GM12878 (cell line): ENCODE results near the gene UNK.

ENCODE experiments used
- EZH2 ChIP-seq: IDR thresholded peaks from 2 replicates; pipeline ENCODE4 v1.6.1; 2012; ENCODE audit warnings: low read depth, mild to moderate bottlenecking, control low read depth, inconsistent platforms, low read length, borderline replicate concordance; ENCODE audit not compliant: control insufficient read depth
- NFIC ChIP-seq: IDR thresholded peaks from 2 replicates; pipeline ENCODE4 v1.6.1; 2012; ENCODE audit warnings: low read depth, mild to moderate bottlenecking, inconsistent platforms, low read length, moderate library complexity
- NR2F1 ChIP-seq: fragments of 450-650 bp; conservative IDR thresholded peaks from 2 replicates; pipeline ENCODE4 v1.6.1; 2017; ENCODE audit warnings: mild to moderate bottlenecking
- POLR2A ChIP-seq: IDR thresholded peaks from 2 replicates; pipeline ENCODE4 v1.6.1; 2011; ENCODE audit warnings: low read depth, mild to moderate bottlenecking, low read length
- TF ChIP-seq, protein P1 (sequence below), 3 experiments: IDR thresholded peaks in 2 of 3; conservative IDR thresholded peaks in 1 of 3; 2 replicates each; pipeline ENCODE4 v1.5.1; 2011; ENCODE audit warnings: low read depth in 3 of 3, low read length in 3 of 3, mild to moderate bottlenecking in 3 of 3, control low read depth in 2 of 3, moderate library complexity in 2 of 3, inconsistent platforms in 1 of 3, mixed read lengths in 1 of 3; ENCODE audit not compliant: control insufficient read depth in 2 of 3, insufficient read depth in 1 of 3; ENCODE audit errors: extremely low read depth in 1 of 3
- TF ChIP-seq, protein P2 (sequence below): fragments of 450-650 bp; IDR thresholded peaks from 2 replicates; pipeline ENCODE4 v1.6.1; 2014; ENCODE audit warnings: mild to moderate bottlenecking
- TF ChIP-seq, protein P3 (sequence below): fragments of 450-650 bp; IDR thresholded peaks from 2 replicates; pipeline ENCODE4 v1.6.1; 2016; ENCODE audit warnings: mild to moderate bottlenecking
- TF ChIP-seq, protein P4 (sequence below): IDR thresholded peaks from 2 replicates; pipeline ENCODE4 v1.6.1; 2012; ENCODE audit warnings: mild to moderate bottlenecking, low read depth, low read length

DNA sequence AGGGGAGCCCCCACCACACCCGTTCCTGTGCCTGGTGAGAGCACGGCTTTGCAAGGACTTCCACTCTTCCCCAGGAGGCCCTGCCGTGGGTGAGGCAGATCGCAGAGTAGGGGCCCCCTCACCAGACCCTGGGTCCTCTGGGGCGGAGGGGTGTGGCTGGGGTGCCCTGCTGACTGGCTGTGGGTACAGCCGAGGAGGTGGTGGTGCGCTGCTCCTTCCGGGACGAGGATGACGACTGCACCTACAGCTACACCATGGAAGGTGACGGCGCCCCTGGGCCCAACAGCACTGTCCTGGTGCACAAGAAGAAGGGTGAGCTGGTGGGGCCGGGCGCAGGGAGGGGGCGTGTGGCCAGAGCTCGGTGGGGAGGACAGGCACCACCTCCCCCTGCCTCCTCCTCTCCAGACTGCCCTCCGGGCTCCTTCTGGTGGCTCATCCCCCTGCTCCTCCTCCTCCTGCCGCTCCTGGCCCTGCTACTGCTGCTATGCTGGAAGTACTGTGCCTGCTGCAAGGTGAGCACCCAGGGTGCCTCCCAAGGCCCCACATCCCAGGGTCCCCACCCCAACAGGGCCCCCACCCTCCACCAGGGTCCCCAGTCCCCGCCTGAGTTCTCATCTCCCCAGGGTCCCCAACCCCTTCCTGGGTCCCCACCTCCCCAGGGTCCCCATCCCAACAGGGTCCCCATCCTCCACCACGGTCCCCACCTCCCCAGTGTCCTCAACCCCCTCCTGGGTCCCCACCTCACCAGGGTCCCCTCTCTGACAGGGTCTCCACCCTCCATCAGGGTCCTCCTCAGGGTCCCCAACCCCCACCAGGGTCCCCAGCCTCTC is 47.3 kb upstream of the UNK start:
- TF ChIP-seq, protein P1, sequence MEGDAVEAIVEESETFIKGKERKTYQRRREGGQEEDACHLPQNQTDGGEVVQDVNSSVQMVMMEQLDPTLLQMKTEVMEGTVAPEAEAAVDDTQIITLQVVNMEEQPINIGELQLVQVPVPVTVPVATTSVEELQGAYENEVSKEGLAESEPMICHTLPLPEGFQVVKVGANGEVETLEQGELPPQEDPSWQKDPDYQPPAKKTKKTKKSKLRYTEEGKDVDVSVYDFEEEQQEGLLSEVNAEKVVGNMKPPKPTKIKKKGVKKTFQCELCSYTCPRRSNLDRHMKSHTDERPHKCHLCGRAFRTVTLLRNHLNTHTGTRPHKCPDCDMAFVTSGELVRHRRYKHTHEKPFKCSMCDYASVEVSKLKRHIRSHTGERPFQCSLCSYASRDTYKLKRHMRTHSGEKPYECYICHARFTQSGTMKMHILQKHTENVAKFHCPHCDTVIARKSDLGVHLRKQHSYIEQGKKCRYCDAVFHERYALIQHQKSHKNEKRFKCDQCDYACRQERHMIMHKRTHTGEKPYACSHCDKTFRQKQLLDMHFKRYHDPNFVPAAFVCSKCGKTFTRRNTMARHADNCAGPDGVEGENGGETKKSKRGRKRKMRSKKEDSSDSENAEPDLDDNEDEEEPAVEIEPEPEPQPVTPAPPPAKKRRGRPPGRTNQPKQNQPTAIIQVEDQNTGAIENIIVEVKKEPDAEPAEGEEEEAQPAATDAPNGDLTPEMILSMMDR (IDR thresholded peaks at IDR 0.05 in 2 of 3, conservative IDR thresholded peaks at IDR 0.05 in 1 of 3; ENCODE audit: control insufficient read depth in 2 of 3, extremely low read depth in 1 of 3, insufficient read depth in 1 of 3, low read depth in 3 of 3, low read length in 3 of 3): no peak
- TF ChIP-seq, protein P2, sequence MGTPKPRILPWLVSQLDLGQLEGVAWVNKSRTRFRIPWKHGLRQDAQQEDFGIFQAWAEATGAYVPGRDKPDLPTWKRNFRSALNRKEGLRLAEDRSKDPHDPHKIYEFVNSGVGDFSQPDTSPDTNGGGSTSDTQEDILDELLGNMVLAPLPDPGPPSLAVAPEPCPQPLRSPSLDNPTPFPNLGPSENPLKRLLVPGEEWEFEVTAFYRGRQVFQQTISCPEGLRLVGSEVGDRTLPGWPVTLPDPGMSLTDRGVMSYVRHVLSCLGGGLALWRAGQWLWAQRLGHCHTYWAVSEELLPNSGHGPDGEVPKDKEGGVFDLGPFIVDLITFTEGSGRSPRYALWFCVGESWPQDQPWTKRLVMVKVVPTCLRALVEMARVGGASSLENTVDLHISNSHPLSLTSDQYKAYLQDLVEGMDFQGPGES: no peak
- TF ChIP-seq EZH2 (no peak), NR2F1 (no peak), POLR2A (no peak), NFIC (no peak)
- TF ChIP-seq, protein P3, sequence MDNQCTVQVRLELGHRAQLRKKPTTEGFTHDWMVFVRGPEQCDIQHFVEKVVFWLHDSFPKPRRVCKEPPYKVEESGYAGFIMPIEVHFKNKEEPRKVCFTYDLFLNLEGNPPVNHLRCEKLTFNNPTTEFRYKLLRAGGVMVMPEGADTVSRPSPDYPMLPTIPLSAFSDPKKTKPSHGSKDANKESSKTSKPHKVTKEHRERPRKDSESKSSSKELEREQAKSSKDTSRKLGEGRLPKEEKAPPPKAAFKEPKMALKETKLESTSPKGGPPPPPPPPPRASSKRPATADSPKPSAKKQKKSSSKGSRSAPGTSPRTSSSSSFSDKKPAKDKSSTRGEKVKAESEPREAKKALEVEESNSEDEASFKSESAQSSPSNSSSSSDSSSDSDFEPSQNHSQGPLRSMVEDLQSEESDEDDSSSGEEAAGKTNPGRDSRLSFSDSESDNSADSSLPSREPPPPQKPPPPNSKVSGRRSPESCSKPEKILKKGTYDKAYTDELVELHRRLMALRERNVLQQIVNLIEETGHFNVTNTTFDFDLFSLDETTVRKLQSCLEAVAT: no peak
- TF ChIP-seq, protein P4, sequence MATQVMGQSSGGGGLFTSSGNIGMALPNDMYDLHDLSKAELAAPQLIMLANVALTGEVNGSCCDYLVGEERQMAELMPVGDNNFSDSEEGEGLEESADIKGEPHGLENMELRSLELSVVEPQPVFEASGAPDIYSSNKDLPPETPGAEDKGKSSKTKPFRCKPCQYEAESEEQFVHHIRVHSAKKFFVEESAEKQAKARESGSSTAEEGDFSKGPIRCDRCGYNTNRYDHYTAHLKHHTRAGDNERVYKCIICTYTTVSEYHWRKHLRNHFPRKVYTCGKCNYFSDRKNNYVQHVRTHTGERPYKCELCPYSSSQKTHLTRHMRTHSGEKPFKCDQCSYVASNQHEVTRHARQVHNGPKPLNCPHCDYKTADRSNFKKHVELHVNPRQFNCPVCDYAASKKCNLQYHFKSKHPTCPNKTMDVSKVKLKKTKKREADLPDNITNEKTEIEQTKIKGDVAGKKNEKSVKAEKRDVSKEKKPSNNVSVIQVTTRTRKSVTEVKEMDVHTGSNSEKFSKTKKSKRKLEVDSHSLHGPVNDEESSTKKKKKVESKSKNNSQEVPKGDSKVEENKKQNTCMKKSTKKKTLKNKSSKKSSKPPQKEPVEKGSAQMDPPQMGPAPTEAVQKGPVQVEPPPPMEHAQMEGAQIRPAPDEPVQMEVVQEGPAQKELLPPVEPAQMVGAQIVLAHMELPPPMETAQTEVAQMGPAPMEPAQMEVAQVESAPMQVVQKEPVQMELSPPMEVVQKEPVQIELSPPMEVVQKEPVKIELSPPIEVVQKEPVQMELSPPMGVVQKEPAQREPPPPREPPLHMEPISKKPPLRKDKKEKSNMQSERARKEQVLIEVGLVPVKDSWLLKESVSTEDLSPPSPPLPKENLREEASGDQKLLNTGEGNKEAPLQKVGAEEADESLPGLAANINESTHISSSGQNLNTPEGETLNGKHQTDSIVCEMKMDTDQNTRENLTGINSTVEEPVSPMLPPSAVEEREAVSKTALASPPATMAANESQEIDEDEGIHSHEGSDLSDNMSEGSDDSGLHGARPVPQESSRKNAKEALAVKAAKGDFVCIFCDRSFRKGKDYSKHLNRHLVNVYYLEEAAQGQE: no peak
